A549 (cell line): ENCODE results near the gene FADS6.

Source experiments
- CEBPB ChIP-seq, 2 experiments: fragments of >200 bp in 1 of 2; sonication (Bioruptor Twin) in 1 of 2; formaldehyde crosslinking in 1 of 2; IDR thresholded peaks; 2 replicates each; pipeline ENCODE4 v1.6.1; 2012 to 2016
- CTCF ChIP-seq: fragments of >200 bp; sonication (Bioruptor Twin); formaldehyde crosslinking; IDR thresholded peaks from 3 replicates; pipeline ENCODE4 v1.5.1; 2016
- EP300 ChIP-seq, 2 experiments: fragments of >200 bp; sonication (Bioruptor Twin); formaldehyde crosslinking; IDR thresholded peaks; 2 replicates in 1 of 2; 3 replicates in 1 of 2; pipeline ENCODE4 v1.6.1; 2016 to 2017
- HDAC2 ChIP-seq: fragments of 200-600 bp; sonication (generic); IDR thresholded peaks from 2 replicates; pipeline ENCODE4 v1.6.1; 2016
- KDM1A ChIP-seq: fragments of 200-600 bp; sonication (generic); IDR thresholded peaks from 2 replicates; pipeline ENCODE4 v1.6.1; 2016; ENCODE audit warnings: low read depth, mild to moderate bottlenecking
- POLR2A ChIP-seq: IDR thresholded peaks from 2 replicates; pipeline ENCODE4 v1.6.1; 2012; ENCODE audit warnings: mild to moderate bottlenecking, low read length
- POLR2AphosphoS2 ChIP-seq: conservative IDR thresholded peaks from 2 replicates; pipeline ENCODE4 v1.6.1; 2012; ENCODE audit warnings: low read length, improper control_type of control experiment, inconsistent platforms

GRCh38 chr17:74868908-74869255 is 24.6 kb downstream of the FADS6 start:
- no peak for TF ChIP-seq CEBPB (IDR thresholded peaks at IDR 0.05)
- TF ChIP-seq HDAC2, result no peak
- no peak for TF ChIP-seq POLR2AphosphoS2
- no peak for TF ChIP-seq POLR2A
- no peak for TF ChIP-seq CTCF
- no peak for TF ChIP-seq KDM1A
- no peak for TF ChIP-seq EP300 (IDR thresholded peaks at IDR 0.05)
